GM12891 (cell line): ENCODE data around the gene PFDN6.

Experiments
- PAX5 ChIP-seq: IDR thresholded peaks from 2 replicates; pipeline ENCODE4 v1.6.1; 2011; ENCODE audit warnings: low read length, moderate library complexity, mild to moderate bottlenecking; ENCODE audit not compliant: insufficient read depth, severe bottlenecking
- POLR2A ChIP-seq: IDR thresholded peaks from 2 replicates; pipeline ENCODE4 v1.6.1; 2011; ENCODE audit warnings: low read depth, low read length, control low read depth
- POLR2AphosphoS5 ChIP-seq: IDR thresholded peaks from 2 replicates; pipeline ENCODE4 v1.6.1; 2011; ENCODE audit warnings: low read depth, low read length, control low read depth
- SPI1 ChIP-seq: IDR thresholded peaks from 2 replicates; pipeline ENCODE4 v1.6.1; 2011; ENCODE audit warnings: low read depth, low read length, control low read depth
- TAF1 ChIP-seq: IDR thresholded peaks from 2 replicates; pipeline ENCODE4 v1.6.1; 2011; ENCODE audit warnings: low read depth, low read length, control low read depth

- TF ChIP-seq POLR2A = no peak
- no peak for TF ChIP-seq POLR2AphosphoS5
- TF ChIP-seq PAX5 = no peak
- TF ChIP-seq TAF1 = no peak
- no peak for TF ChIP-seq SPI1
Observed at GRCh38 chr6:33259032-33259431, 30.4 kb upstream of the PFDN6 start.
